ENCODE data around the gene BMERB1.

DNA sequence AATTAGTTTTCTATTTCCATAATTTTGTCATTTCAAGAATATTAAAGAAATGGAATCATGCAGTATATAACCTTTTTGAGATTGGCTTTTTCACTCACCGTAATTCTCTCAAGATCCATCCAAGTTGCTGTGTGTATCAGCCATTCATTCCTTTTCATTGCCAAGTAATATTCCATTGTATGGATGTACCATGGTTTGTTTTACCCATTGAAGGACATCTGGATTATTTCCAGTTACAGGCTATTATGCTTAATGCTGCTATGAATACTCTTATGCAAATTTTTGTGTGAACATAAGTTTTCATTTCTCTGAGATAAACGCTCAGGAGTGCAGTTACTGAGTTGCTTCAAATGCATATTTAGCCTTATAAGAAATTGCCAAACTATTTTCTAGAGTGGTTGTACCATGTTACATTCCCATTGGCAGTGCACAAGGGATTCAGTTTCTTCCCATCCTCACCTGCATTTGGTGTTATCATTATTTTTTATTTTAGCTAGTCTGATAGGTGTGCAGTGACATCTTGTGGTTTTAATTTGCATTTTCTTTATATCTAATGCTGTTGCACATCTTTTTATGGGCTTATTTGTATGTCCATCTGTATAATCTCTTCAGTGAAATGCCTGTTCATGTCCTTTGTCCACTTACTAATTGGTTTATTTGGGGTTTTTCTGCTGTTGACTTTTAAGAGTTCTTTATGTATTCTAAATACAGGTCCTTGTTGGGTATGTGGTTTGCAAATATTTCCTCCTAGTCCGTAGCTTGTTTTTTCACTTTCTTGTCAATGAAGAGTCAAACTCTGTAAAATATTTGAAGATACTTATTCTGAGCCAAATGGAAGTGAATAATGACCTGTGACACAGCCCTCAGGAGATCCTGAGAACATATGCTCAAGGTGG is 32.7 kb downstream of the BMERB1 start:
- TF ChIP-seq, protein P1, sequence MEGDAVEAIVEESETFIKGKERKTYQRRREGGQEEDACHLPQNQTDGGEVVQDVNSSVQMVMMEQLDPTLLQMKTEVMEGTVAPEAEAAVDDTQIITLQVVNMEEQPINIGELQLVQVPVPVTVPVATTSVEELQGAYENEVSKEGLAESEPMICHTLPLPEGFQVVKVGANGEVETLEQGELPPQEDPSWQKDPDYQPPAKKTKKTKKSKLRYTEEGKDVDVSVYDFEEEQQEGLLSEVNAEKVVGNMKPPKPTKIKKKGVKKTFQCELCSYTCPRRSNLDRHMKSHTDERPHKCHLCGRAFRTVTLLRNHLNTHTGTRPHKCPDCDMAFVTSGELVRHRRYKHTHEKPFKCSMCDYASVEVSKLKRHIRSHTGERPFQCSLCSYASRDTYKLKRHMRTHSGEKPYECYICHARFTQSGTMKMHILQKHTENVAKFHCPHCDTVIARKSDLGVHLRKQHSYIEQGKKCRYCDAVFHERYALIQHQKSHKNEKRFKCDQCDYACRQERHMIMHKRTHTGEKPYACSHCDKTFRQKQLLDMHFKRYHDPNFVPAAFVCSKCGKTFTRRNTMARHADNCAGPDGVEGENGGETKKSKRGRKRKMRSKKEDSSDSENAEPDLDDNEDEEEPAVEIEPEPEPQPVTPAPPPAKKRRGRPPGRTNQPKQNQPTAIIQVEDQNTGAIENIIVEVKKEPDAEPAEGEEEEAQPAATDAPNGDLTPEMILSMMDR (IDR thresholded peaks at IDR 0.05; ENCODE audit: poor library complexity): peak; percentile 33
- TF ChIP-seq EZH2 (IDR thresholded peaks at IDR 0.05; ENCODE audit: borderline replicate concordance) (no peak), EZH2phosphoT487 (IDR thresholded peaks at IDR 0.05; ENCODE audit: low read depth, severe bottlenecking, unreplicated experiment) (no peak)
